Measurements from ENCODE around the gene THSD4.

The THSD4 gene

GRCh38 chr15:71088683-71089082 is 26.6 kb upstream of the THSD4 start:
- TF ChIP-seq ZFX (IDR thresholded peaks at IDR 0.05) (no peak), CTCF (conservative IDR thresholded peaks at IDR 0.05) (no peak)
- H3K27ac ChIP-seq, result no peak overlapping the region

GRCh38 chr15:71089801-71090200 is 25.5 kb upstream of the THSD4 start:
- TF ChIP-seq CTCF (conservative IDR thresholded peaks at IDR 0.05) (no peak), ZFX (IDR thresholded peaks at IDR 0.05) (no peak)
- H3K27ac ChIP-seq, result no peak overlapping the region

- H3K27ac ChIP-seq, result no peak overlapping the region
- no peak for TF ChIP-seq ZFX (IDR thresholded peaks at IDR 0.05)
- no peak for TF ChIP-seq CTCF (conservative IDR thresholded peaks at IDR 0.05)
Observed at GRCh38 chr15:71091601-71092000, 23.7 kb upstream of the THSD4 start.

GRCh38 chr15:71092056-71092600 is 23.1 kb upstream of the THSD4 start:
- TF ChIP-seq ZFX (IDR thresholded peaks at IDR 0.05) (no peak), CTCF (conservative IDR thresholded peaks at IDR 0.05) (no peak)
- no peak overlapping the region for H3K27ac ChIP-seq

GRCh38 chr15:71093054-71094024 is 21.9 kb upstream of the THSD4 start:
- no peak for TF ChIP-seq ZFX (IDR thresholded peaks at IDR 0.05)
- TF ChIP-seq CTCF (conservative IDR thresholded peaks at IDR 0.05), result no peak
- peak overlapping the region; percentile 26 for H3K27ac ChIP-seq

- TF ChIP-seq ZFX (IDR thresholded peaks at IDR 0.05) (no peak), CTCF (conservative IDR thresholded peaks at IDR 0.05) (no peak)
- no peak overlapping the region; the same call in 1 of the 2 replicates for H3K27ac ChIP-seq
Observed at GRCh38 chr15:71094137-71094536, 21.1 kb upstream of the THSD4 start.

GRCh38 chr15:71096676-71097075 is 18.6 kb upstream of the THSD4 start:
- peak overlapping the region; percentile 89 for H3K27ac ChIP-seq

More at GRCh38 chr15:71096676-71097075, 18.6 kb upstream of the THSD4 start:
- no peak for TF ChIP-seq ZFX (IDR thresholded peaks at IDR 0.05)
- no peak for TF ChIP-seq CTCF (conservative IDR thresholded peaks at IDR 0.05)

Measured in C4-2B (cell line).